CD4-positive, CD25-positive, alpha-beta regulatory T cell (primary cell): ENCODE results near the gene CD226. TPM values are rescaled to one million over a fixed set of nuclear protein-coding genes. Genes with fewer than 3 reads are reported as not detected.

Experiments used
- ATAC-seq, 2 donors: fragments of 150-1000 bp; cut with Tn5 transposase; one replicate each; pipeline ENCODE4 v1.10.0; 2021; ENCODE audit warnings: low read depth in 2 of 2, moderate number of reproducible peaks in 2 of 2, moderate library complexity in 1 of 2
- DNase-seq, 3 donors: peaks; one replicate each; pipeline versions ENCODE4 v3.0.0 to v3.0.0-alpha.2; 2012 to 2022; ENCODE audit warnings: mixed read lengths in 1 of 3
- H3K27ac ChIP-seq: one replicate; pipeline ENCODE4 v1.7.0; 2013; ENCODE audit warnings: mild to moderate bottlenecking, low read length; ENCODE audit not compliant: insufficient read depth, poor library complexity, severe bottlenecking
- H3K27me3 ChIP-seq: one replicate; pipeline ENCODE4 v1.7.0; 2013; ENCODE audit warnings: low read length; ENCODE audit not compliant: control insufficient read depth, insufficient read depth
- H3K36me3 ChIP-seq: one replicate; pipeline ENCODE4 v1.7.0; 2013; ENCODE audit warnings: mild to moderate bottlenecking, low read length, moderate library complexity; ENCODE audit not compliant: control insufficient read depth, insufficient read depth
- H3K4me1 ChIP-seq: 2 replicates; pipeline ENCODE4 v1.7.0; 2013; ENCODE audit warnings: mild to moderate bottlenecking, low read length; ENCODE audit not compliant: insufficient read depth, control insufficient read depth, poor library complexity, severe bottlenecking
- H3K4me3 ChIP-seq: one replicate; pipeline ENCODE4 v1.7.0; 2013; ENCODE audit warnings: low read depth, mild to moderate bottlenecking, low read length, moderate library complexity
- H3K9me3 ChIP-seq, 2 experiments: 1 replicate in 1 of 2; 2 replicates in 1 of 2; pipeline ENCODE4 v1.7.0; 2013; ENCODE audit warnings: low read length in 2 of 2, mild to moderate bottlenecking in 1 of 2, moderate library complexity in 1 of 2; ENCODE audit not compliant: control insufficient read depth in 2 of 2
- H3K27ac Mint-ChIP-seq, 3 donors: one replicate each; pipeline ENCODE4 v1.8.0; 2020 to 2022; ENCODE audit warnings: mild to moderate bottlenecking in 3 of 3, mixed read lengths in 3 of 3, moderate library complexity in 2 of 3
- H3K27me3 Mint-ChIP-seq: one replicate; pipeline ENCODE4 v1.8.0; 2022; ENCODE audit warnings: mild to moderate bottlenecking, mixed read lengths
- H3K36me3 Mint-ChIP-seq: one replicate; pipeline ENCODE4 v1.8.0; 2020; ENCODE audit warnings: mixed read lengths
- H3K4me1 Mint-ChIP-seq, 4 donors: one replicate each; pipeline ENCODE4 v1.8.0; 2020 to 2022; ENCODE audit warnings: mixed read lengths in 4 of 4, mild to moderate bottlenecking in 1 of 4
- H3K4me3 Mint-ChIP-seq, 4 donors: one replicate each; pipeline ENCODE4 v1.8.0; 2020 to 2022; ENCODE audit warnings: mild to moderate bottlenecking in 4 of 4, mixed read lengths in 4 of 4, moderate library complexity in 3 of 4
- H3K9me3 Mint-ChIP-seq, 7 donors: one replicate each; pipeline ENCODE4 v1.8.0; 2020 to 2022; ENCODE audit warnings: mixed read lengths in 7 of 7, mild to moderate bottlenecking in 3 of 7, moderate library complexity in 2 of 7
- polyA plus RNA-seq, 4 donors: library from polyadenylated mRNA; unstranded; fragments of 300-500 nt; fragmentation: Illumina TruSeq; gene quantifications; one replicate each; pipeline ENCODE4 v1.2.3, GENCODE V29; 2021
- total RNA-seq: library from RNA; stranded (reverse); gene quantifications from one replicate; pipeline ENCODE4 v1.2.3, GENCODE V29; 2022

CD226 gene
- total and polyA plus RNA-seq, 5 donors from 2014 or later: 14.8 to 65.1 (median 15.6) TPM

DNA sequence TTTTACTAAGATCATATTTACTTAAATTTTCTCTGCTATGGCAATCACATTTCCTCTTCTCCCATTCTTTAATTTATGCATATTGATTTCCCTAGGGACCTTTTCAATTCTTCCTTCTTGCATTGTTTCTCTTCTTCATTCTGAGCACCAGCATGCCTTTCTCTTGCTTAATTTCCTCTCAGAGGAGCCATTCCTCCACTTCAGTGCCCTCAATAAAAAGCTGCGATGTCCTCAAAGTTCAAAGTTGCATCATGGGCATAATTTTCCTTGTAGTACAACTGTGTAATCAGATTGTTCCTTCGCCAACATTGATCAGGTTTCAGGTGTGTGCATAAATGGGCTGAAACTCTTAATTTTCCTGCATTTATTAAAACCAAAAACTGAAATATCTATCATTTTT lies 21.8 kb upstream of the CD226 start:
- Histone ChIP-seq H3K36me3 (no peaks in the 10 kb centered on the region), H3K4me3 (no peak overlapping the region), H3K4me1 (peaks cover 12% of the 10 kb centered on the region), H3K9me3 (no peaks in the 10 kb centered on the region), H3K27me3 (no peaks in the 10 kb centered on the region), H3K27ac (no peak overlapping the region)
- peak overlapping the region in 1 of 3 donors; percentile 48 for H3K27ac Mint-ChIP-seq
- peaks cover 0 to 8% (median 5%) of the 10 kb centered on the region in 7 donors for H3K9me3 Mint-ChIP-seq
- peaks cover 5% of the 10 kb centered on the region for H3K36me3 Mint-ChIP-seq
- no peaks in the 10 kb centered on the region for H3K27me3 Mint-ChIP-seq
- H3K4me1 Mint-ChIP-seq: peaks cover 4 to 37% (median 14%) of the 10 kb centered on the region in 4 donors
- ATAC-seq (no peak), DNase-seq (no peak)
- H3K4me3 Mint-ChIP-seq: no peak overlapping the region

DNA sequence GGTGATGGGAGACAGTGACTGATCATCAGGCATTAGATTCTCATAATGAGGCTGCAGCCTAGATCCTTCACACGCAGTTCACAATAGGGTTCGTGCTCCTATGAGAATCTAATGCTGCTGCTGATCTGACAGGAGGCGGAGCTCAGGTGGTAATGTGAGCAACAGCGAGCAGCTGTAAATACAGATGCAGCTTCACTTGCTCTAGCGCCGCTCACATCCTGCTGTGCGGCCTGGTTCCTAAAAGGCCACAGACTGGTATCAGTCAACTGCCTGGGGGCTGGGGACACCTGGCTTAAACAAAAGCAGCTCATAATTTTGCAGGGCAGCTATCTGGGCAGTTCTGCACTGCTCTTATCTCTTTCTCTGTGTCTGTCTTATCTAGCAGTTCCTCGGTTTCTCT lies 20.4 kb upstream of the CD226 start:
- Histone ChIP-seq H3K4me1 (peaks cover 12% of the 10 kb centered on the region), H3K9me3 (no peaks in the 10 kb centered on the region), H3K27ac (peak overlapping the region; percentile 14), H3K36me3 (no peaks in the 10 kb centered on the region), H3K27me3 (no peaks in the 10 kb centered on the region), H3K4me3 (no peak overlapping the region)
- peaks cover 5% of the 10 kb centered on the region for H3K27me3 Mint-ChIP-seq
- peaks cover 0 to 7% (median 4%) of the 10 kb centered on the region in 7 donors for H3K9me3 Mint-ChIP-seq
- H3K4me1 Mint-ChIP-seq: peaks cover 4 to 37% (median 14%) of the 10 kb centered on the region in 4 donors
- peak overlapping the region in 2 of 3 donors; percentile 48 to 85 for H3K27ac Mint-ChIP-seq
- H3K4me3 Mint-ChIP-seq: peak overlapping the region in 2 of 4 donors; percentile 41
- DNase-seq (peak in 2 of 3 donors; percentile 40 to 74), ATAC-seq (peak; percentile 82 to 92)
- peaks cover 5% of the 10 kb centered on the region for H3K36me3 Mint-ChIP-seq

- no peak overlapping the region for H3K4me3 Mint-ChIP-seq
- no peaks in the 10 kb centered on the region for H3K36me3 ChIP-seq
- no peak for ATAC-seq
- H3K36me3 Mint-ChIP-seq: no peaks in the 10 kb centered on the region
- H3K4me1 Mint-ChIP-seq: peaks cover 14 to 29% (median 21%) of the 10 kb centered on the region in 4 donors
- H3K27ac Mint-ChIP-seq: no peak overlapping the region
- H3K9me3 Mint-ChIP-seq: peaks cover 0 to 3% (median 0%) of the 10 kb centered on the region in 7 donors
- no peak overlapping the region for H3K27ac ChIP-seq
- DNase-seq: no peak
- H3K27me3 ChIP-seq: no peaks in the 10 kb centered on the region
- H3K4me1 ChIP-seq: peaks cover 22% of the 10 kb centered on the region
- H3K9me3 ChIP-seq: no peaks in the 10 kb centered on the region
- no peak overlapping the region for H3K4me3 ChIP-seq
- peaks cover 5% of the 10 kb centered on the region for H3K27me3 Mint-ChIP-seq
Measured at GRCh38 chr18:69963196-69963595, 15.5 kb upstream of the CD226 start.

GRCh38 chr18:69961718-69962117 lies 14.0 kb upstream of the CD226 start:
- no peaks in the 10 kb centered on the region for H3K27me3 ChIP-seq
- H3K27me3 Mint-ChIP-seq: peaks cover 5% of the 10 kb centered on the region
- ATAC-seq (no peak), DNase-seq (no peak)
- H3K27ac ChIP-seq: no peak overlapping the region
- no peaks in the 10 kb centered on the region for H3K36me3 Mint-ChIP-seq
- H3K36me3 ChIP-seq: no peaks in the 10 kb centered on the region
- H3K27ac Mint-ChIP-seq: no peak overlapping the region
- no peaks in the 10 kb centered on the region for H3K9me3 ChIP-seq
- H3K9me3 Mint-ChIP-seq: peaks cover 0 to 3% (median 0%) of the 10 kb centered on the region in 7 donors
- peaks cover 15 to 21% (median 19%) of the 10 kb centered on the region in 4 donors for H3K4me1 Mint-ChIP-seq
- H3K4me1 ChIP-seq: peaks cover 25% of the 10 kb centered on the region
- H3K4me3 ChIP-seq: no peak overlapping the region
- no peak overlapping the region for H3K4me3 Mint-ChIP-seq

- Mint-ChIP-seq H3K27ac (peak overlapping the region in 1 of 3 donors; percentile 10), H3K4me3 (no peak overlapping the region), H3K27me3 (peaks cover 4% of the 10 kb centered on the region), H3K36me3 (no peaks in the 10 kb centered on the region), H3K4me1 (peaks cover 15 to 24% (median 19%) of the 10 kb centered on the region in 4 donors), H3K9me3 (no peaks in the 10 kb centered on the region)
- Histone ChIP-seq H3K36me3 (no peaks in the 10 kb centered on the region), H3K27ac (no peak overlapping the region), H3K9me3 (no peaks in the 10 kb centered on the region), H3K27me3 (no peaks in the 10 kb centered on the region), H3K4me3 (peak overlapping the region; percentile 51), H3K4me1 (peaks cover 30% of the 10 kb centered on the region)
- no peak for ATAC-seq
- no peak for DNase-seq
Measured at GRCh38 chr18:69958422-69958821, 10.7 kb upstream of the CD226 start.

DNA sequence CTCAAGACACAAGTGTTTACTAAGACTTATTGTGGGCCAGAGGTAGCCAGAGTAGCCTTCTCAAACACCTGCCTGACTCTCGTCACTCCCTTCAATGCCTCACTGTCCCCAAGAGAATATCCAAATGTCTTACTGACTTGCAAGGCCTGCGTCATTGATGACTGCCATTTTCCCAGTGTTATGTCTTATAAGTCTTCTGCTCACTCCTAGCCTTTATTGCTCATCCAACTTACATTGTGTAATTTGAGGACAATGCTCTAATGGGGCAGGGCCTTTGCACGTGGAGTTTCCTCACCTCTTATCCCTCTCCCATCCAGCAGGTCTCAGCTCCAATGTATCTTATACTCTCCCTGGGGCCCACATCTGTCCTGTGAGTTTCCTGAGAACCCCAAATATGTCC lies 10.1 kb upstream of the CD226 start:
- no peak for DNase-seq
- H3K9me3 ChIP-seq: no peaks in the 10 kb centered on the region
- Mint-ChIP-seq H3K9me3 (no peaks in the 10 kb centered on the region), H3K4me3 (peak overlapping the region in 2 of 4 donors; percentile 4 to 13), H3K27ac (peak overlapping the region in 1 of 3 donors; percentile 48), H3K27me3 (no peaks in the 10 kb centered on the region), H3K36me3 (no peaks in the 10 kb centered on the region), H3K4me1 (peaks cover 15 to 24% (median 20%) of the 10 kb centered on the region in 4 donors)
- H3K27ac ChIP-seq: no peak overlapping the region
- ATAC-seq: no peak
- H3K27me3 ChIP-seq: no peaks in the 10 kb centered on the region
- H3K4me3 ChIP-seq: peak overlapping the region; percentile 85
- peaks cover 30% of the 10 kb centered on the region for H3K4me1 ChIP-seq
- H3K36me3 ChIP-seq: no peaks in the 10 kb centered on the region

GRCh38 chr18:69956665-69957620 lies 9.3 kb upstream of the CD226 start:
- peaks cover 0 to 2% (median 0%) of the 10 kb centered on the region in 7 donors for H3K9me3 Mint-ChIP-seq
- peak in 1 of 3 donors; percentile 47 for DNase-seq
- no peaks in the 10 kb centered on the region for H3K9me3 ChIP-seq
- no peaks in the 10 kb centered on the region for H3K27me3 ChIP-seq
- no peak overlapping the region for H3K27ac Mint-ChIP-seq
- H3K4me3 Mint-ChIP-seq: no peak overlapping the region
- H3K27ac ChIP-seq: peak overlapping the region; percentile 44
- H3K4me3 ChIP-seq: peak overlapping the region; percentile 85
- no peaks in the 10 kb centered on the region for H3K36me3 Mint-ChIP-seq
- ATAC-seq: peak; percentile 29 to 49
- peaks cover 30% of the 10 kb centered on the region for H3K4me1 ChIP-seq
- H3K36me3 ChIP-seq: no peaks in the 10 kb centered on the region
- H3K27me3 Mint-ChIP-seq: no peaks in the 10 kb centered on the region
- peaks cover 16 to 24% (median 20%) of the 10 kb centered on the region in 4 donors for H3K4me1 Mint-ChIP-seq
